DND-41 (cell line): ENCODE measurements around the gene SMURF2.

Experiments
- ATAC-seq: fragments of 200-7000 bp; cut with Tn5 transposase; 3 replicates; pipeline ENCODE4 v1.9.1; 2021; ENCODE audit warnings: low read depth; ENCODE audit not compliant: insufficient read depth
- DNase-seq: peaks from one replicate; pipeline ENCODE4 v3.0.0-alpha.2; 2020
- H2AFZ ChIP-seq: 2 replicates; pipeline ENCODE4 v1.6.0; 2012; ENCODE audit warnings: low read depth, low read length
- H3K27ac ChIP-seq: 2 replicates; pipeline ENCODE4 v1.5.1; 2012; ENCODE audit warnings: low read length, inconsistent platforms
- H3K27me3 ChIP-seq: fragments of 200-600 bp; sonication (generic); 2 replicates; pipeline ENCODE4 v1.6.0; 2012; ENCODE audit warnings: low read length, mild to moderate bottlenecking, inconsistent platforms; ENCODE audit not compliant: insufficient read depth, poor library complexity
- H3K36me3 ChIP-seq: 2 replicates; pipeline ENCODE4 v1.5.1; 2012; ENCODE audit warnings: low read length, inconsistent platforms; ENCODE audit not compliant: insufficient read depth
- H3K4me1 ChIP-seq: 2 replicates; pipeline ENCODE4 v1.5.1; 2012; ENCODE audit warnings: mild to moderate bottlenecking, low read length; ENCODE audit not compliant: insufficient read depth
- H3K4me2 ChIP-seq: 2 replicates; pipeline ENCODE4 v1.6.0; 2012; ENCODE audit warnings: mild to moderate bottlenecking, moderate library complexity, low read length, inconsistent platforms; ENCODE audit not compliant: insufficient read depth
- H3K4me3 ChIP-seq, 2 experiments: fragments of 200-600 bp in 1 of 2; shearing (Covaris generic) in 1 of 2; 2 replicates each; pipeline ENCODE4 v1.5.1; 2012 to 2016; ENCODE audit warnings: inconsistent platforms in 2 of 2, low read length in 2 of 2, mild to moderate bottlenecking in 2 of 2, low read depth in 1 of 2, moderate library complexity in 1 of 2
- H3K79me2 ChIP-seq: 2 replicates; pipeline ENCODE4 v1.6.0; 2012; ENCODE audit warnings: low read length, inconsistent platforms; ENCODE audit not compliant: insufficient read depth
- H3K9ac ChIP-seq: 2 replicates; pipeline ENCODE4 v1.6.0; 2012; ENCODE audit warnings: low read depth, mild to moderate bottlenecking, inconsistent platforms, low read length, moderate library complexity
- H3K9me3 ChIP-seq: 2 replicates; pipeline ENCODE4 v1.5.1; 2012; ENCODE audit warnings: low read length, moderate library complexity, mild to moderate bottlenecking, inconsistent platforms; ENCODE audit not compliant: insufficient read depth, severe bottlenecking
- H4K20me1 ChIP-seq: 2 replicates; pipeline ENCODE4 v1.6.0; 2012; ENCODE audit warnings: low read length; ENCODE audit not compliant: insufficient read depth
- CTCF ChIP-seq: IDR thresholded peaks from 2 replicates; pipeline ENCODE4 v1.5.1; 2012; ENCODE audit warnings: borderline replicate concordance, low read length, moderate library complexity, mild to moderate bottlenecking; ENCODE audit not compliant: poor library complexity, severe bottlenecking; ENCODE audit errors: extremely low read depth
- EZH2 ChIP-seq: IDR thresholded peaks from 3 replicates; pipeline ENCODE4 v1.6.1; 2012; ENCODE audit warnings: borderline replicate concordance, low read depth, mild to moderate bottlenecking, moderate library complexity, low read length, inconsistent platforms; ENCODE audit not compliant: severe bottlenecking

The SMURF2 gene

GRCh38 chr17:64536913-64537312 lies 125.2 kb downstream of the SMURF2 start:
- DNase-seq (no peak), ATAC-seq (no peak)
- no peaks in the 10 kb centered on the region for H4K20me1 ChIP-seq
- no peaks in the 10 kb centered on the region for H3K4me1 ChIP-seq
- no peak overlapping the region for H3K27ac ChIP-seq
- no peaks in the 10 kb centered on the region for H3K79me2 ChIP-seq
- peaks cover 88% of the 10 kb centered on the region for H3K36me3 ChIP-seq
- H3K9me3 ChIP-seq: no peaks in the 10 kb centered on the region
- no peak overlapping the region for H3K9ac ChIP-seq
- no peak overlapping the region for H3K4me2 ChIP-seq
- no peak overlapping the region for H2AFZ ChIP-seq
- no peak overlapping the region for H3K4me3 ChIP-seq
- no peaks in the 10 kb centered on the region for H3K27me3 ChIP-seq
- no peak for TF ChIP-seq CTCF
- TF ChIP-seq EZH2: no peak

GRCh38 chr17:64535357-64535756 lies 126.8 kb downstream of the SMURF2 start:
- Histone ChIP-seq H3K27me3 (no peaks in the 10 kb centered on the region), H3K4me3 (no peak overlapping the region), H3K79me2 (no peaks in the 10 kb centered on the region), H4K20me1 (no peaks in the 10 kb centered on the region), H3K4me2 (no peak overlapping the region), H3K27ac (no peak overlapping the region), H3K9ac (no peak overlapping the region), H2AFZ (no peak overlapping the region), H3K4me1 (no peaks in the 10 kb centered on the region), H3K9me3 (no peaks in the 10 kb centered on the region), H3K36me3 (peaks cover 93% of the 10 kb centered on the region)
- no peak for TF ChIP-seq CTCF
- no peak for TF ChIP-seq EZH2
- DNase-seq: no peak
- ATAC-seq: no peak

GRCh38 chr17:64534187-64534586 lies 127.9 kb downstream of the SMURF2 start:
- no peak overlapping the region for H2AFZ ChIP-seq
- H3K36me3 ChIP-seq: peaks cover 97% of the 10 kb centered on the region
- no peaks in the 10 kb centered on the region for H3K27me3 ChIP-seq
- H3K79me2 ChIP-seq: no peaks in the 10 kb centered on the region
- DNase-seq: no peak
- H3K4me3 ChIP-seq: no peak overlapping the region
- no peak overlapping the region for H3K27ac ChIP-seq
- H4K20me1 ChIP-seq: no peaks in the 10 kb centered on the region
- H3K9me3 ChIP-seq: no peaks in the 10 kb centered on the region
- no peak overlapping the region for H3K4me2 ChIP-seq
- H3K9ac ChIP-seq: no peak overlapping the region
- H3K4me1 ChIP-seq: no peaks in the 10 kb centered on the region
- TF ChIP-seq EZH2 (no peak), CTCF (peak; percentile 28)
- ATAC-seq: peak; percentile 46; the same call in 2 of the 3 replicates

- no peak for DNase-seq
- 0 out of 3 replicates have a peak, but pooled peaks have one; percentile 10 for ATAC-seq
- Histone ChIP-seq H3K27me3 (no peaks in the 10 kb centered on the region), H2AFZ (no peak overlapping the region), H3K4me3 (no peak overlapping the region), H3K9ac (no peak overlapping the region), H3K4me1 (no peaks in the 10 kb centered on the region), H3K36me3 (peaks cover 99% of the 10 kb centered on the region), H3K4me2 (no peak overlapping the region), H3K79me2 (no peaks in the 10 kb centered on the region), H4K20me1 (no peaks in the 10 kb centered on the region), H3K9me3 (no peaks in the 10 kb centered on the region), H3K27ac (no peak overlapping the region)
- no peak for TF ChIP-seq EZH2
- no peak for TF ChIP-seq CTCF
These were observed 128.3 kb downstream of the SMURF2 start for GRCh38 chr17:64533784-64534183.
